Measurements from ENCODE around the gene PLXNA1. TPM values are rescaled to one million over a fixed set of nuclear protein-coding genes. Genes with fewer than 3 reads are reported as not detected.

The PLXNA1 gene
- total and polyA plus RNA-seq, 2 of the 8 experiments (the other 6 are each of a cell fraction or from before 2014, with no cell fraction given), result 47.5 to 54.9 TPM

DNA sequence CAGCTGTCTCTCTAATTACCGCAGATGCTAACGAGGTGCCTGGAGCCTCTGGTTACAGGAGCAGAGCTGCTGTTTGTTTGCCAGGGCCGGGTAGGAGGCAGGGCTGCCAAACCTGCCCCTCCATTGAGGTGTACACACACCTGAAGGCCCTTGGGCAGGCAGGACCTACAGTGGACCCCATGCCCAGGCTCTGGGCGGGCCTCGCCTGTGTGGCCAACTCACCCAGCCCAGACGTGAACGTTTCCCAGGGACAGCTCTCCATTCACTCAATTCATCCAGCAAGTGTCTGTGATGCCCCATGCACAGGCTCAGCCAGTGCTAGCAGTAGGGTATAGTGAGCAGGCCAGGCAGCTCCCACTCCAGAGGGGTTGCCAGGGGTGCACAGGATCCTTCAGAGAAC is 43.7 kb downstream of the PLXNA1 start:
- Histone ChIP-seq H3K4me2 (ENCODE audit: insufficient read depth in 1 of 2, low read depth in 2 of 2, low read length in 2 of 2) (no peak overlapping the region), H2BK5ac (ENCODE audit: low read depth, low read length) (no peak overlapping the region), H4K20me1 (replicated peaks in 1 of 2; ENCODE audit: control insufficient read depth in 1 of 2, insufficient read depth in 2 of 2, low read length in 2 of 2) (peaks cover 1 to 16% of the 10 kb centered on the region in 2 experiments), H3K56ac (replicated peaks; ENCODE audit: insufficient read length, low read depth, low read length) (no peak overlapping the region), H3K9ac (replicated peaks in 1 of 4; ENCODE audit: extremely low read depth in 1 of 4, low read depth in 3 of 4, low read length in 3 of 4) (no peak overlapping the region), H3K79me1 (ENCODE audit: low read depth, low read length) (no peaks in the 10 kb centered on the region), H3K79me2 (ENCODE audit: control insufficient read depth in 1 of 2, insufficient read depth in 2 of 2, low read length in 2 of 2) (no peaks in the 10 kb centered on the region), H3K27me3 (replicated peaks in 1 of 4; ENCODE audit: control insufficient read depth in 3 of 4, extremely low read depth in 1 of 4, insufficient read depth in 3 of 4, low read length in 3 of 4) (no peaks in the 10 kb centered on the region), H3K14ac (ENCODE audit: insufficient read length) (no peak overlapping the region), H3K4ac (replicated peaks; ENCODE audit: insufficient read length, low read depth, low read length) (no peak overlapping the region), H3K23ac (ENCODE audit: insufficient read length) (no peak overlapping the region), H3K9me3 (ENCODE audit: insufficient read depth in 2 of 2, low read depth in 1 of 2, low read length in 1 of 2) (no peaks in the 10 kb centered on the region), H2BK120ac (replicated peaks; ENCODE audit: low read depth, low read length) (no peak overlapping the region), H2AK5ac (ENCODE audit: low read depth, low read length) (no peak overlapping the region), H4K8ac (ENCODE audit: extremely low read depth, insufficient read depth, low read length) (no peak overlapping the region), H3K23me2 (ENCODE audit: low read depth, low read length) (no peaks in the 10 kb centered on the region), H3K27ac (ENCODE audit: low read depth, low read length) (no peak overlapping the region), H3K36me3 (ENCODE audit: control insufficient read depth in 2 of 4, insufficient read depth in 4 of 4, low read length in 3 of 4) (peaks cover 6 to 38% (median 24%) of the 10 kb centered on the region in 4 experiments), H2BK15ac (ENCODE audit: low read length) (no peak overlapping the region), H2BK20ac (ENCODE audit: low read length) (no peak overlapping the region), H2AFZ (ENCODE audit: low read length) (no peak overlapping the region), H4K91ac (replicated peaks; ENCODE audit: insufficient read length, low read length) (no peak overlapping the region), H2BK12ac (ENCODE audit: low read depth, low read length) (no peak overlapping the region), H4K5ac (ENCODE audit: insufficient read length, low read depth, low read length) (no peak overlapping the region), H3K18ac (ENCODE audit: extremely low read depth, low read length) (no peak overlapping the region), H3K4me3 (ENCODE audit: extremely low read depth in 1 of 4, insufficient read depth in 2 of 4, low read depth in 3 of 4, low read length in 4 of 4) (no peak overlapping the region), H3K4me1 (replicated peaks in 1 of 4; ENCODE audit: control insufficient read depth in 3 of 4, insufficient read depth in 4 of 4, low read length in 3 of 4) (no peaks in the 10 kb centered on the region)
- DNase-seq (ENCODE audit: low read depth in 1 of 2, low spot score in 2 of 2) (no peak), FAIRE-seq (no peak)
- ChIA-PET POLR2A (ENCODE audit: partially characterized antibody) (interaction anchor here (0.8 to 1.1 kb wide), 2 partner anchors 16 to 17 kb away, joined by 3 read pairs; no protein-coding TSS in a partner anchor), CTCF (ENCODE audit: partially characterized antibody) (interaction anchor here (1.0 to 1.1 kb wide), 2 partner anchors 17 to 430 kb away, joined by 3 read pairs; no protein-coding TSS in a partner anchor)
- TF ChIP-seq MAFK (IDR thresholded peaks at IDR 0.05; ENCODE audit: low read depth, low read length), result no peak
- no peak for TF ChIP-seq CREB1 (IDR thresholded peaks at IDR 0.05)
- TF ChIP-seq CEBPB (IDR thresholded peaks at IDR 0.05; ENCODE audit: low read depth, low read length), result no peak
- no peak for TF ChIP-seq TBP (IDR thresholded peaks at IDR 0.05; ENCODE audit: low read depth, low read length)
- TF ChIP-seq TAF7 (optimal IDR thresholded peaks at IDR 0.05; ENCODE audit: borderline replicate concordance, low read depth, low read length), result no peak
- no peak for TF ChIP-seq ATF3 (IDR thresholded peaks at IDR 0.05; ENCODE audit: insufficient read depth, low read depth, low read length)
- no peak for TF ChIP-seq RBBP5 (IDR thresholded peaks at IDR 0.05; ENCODE audit: borderline replicate concordance, low read depth, low read length)
- no peak for TF ChIP-seq SIX5 (IDR thresholded peaks at IDR 0.05; ENCODE audit: low read depth, low read length)
- no peak for TF ChIP-seq ASH2L (IDR thresholded peaks at IDR 0.05; ENCODE audit: low read length)
- no peak for TF ChIP-seq NANOG (IDR thresholded peaks at IDR 0.05; ENCODE audit: insufficient read depth, low read depth, low read length, poor library complexity, severe bottlenecking)
- TF ChIP-seq CTBP2 (IDR thresholded peaks at IDR 0.05; ENCODE audit: borderline replicate concordance, insufficient read depth, insufficient read length, low read length), result no peak
- TF ChIP-seq MAX (IDR thresholded peaks at IDR 0.05), result no peak
- WGBS, 2 experiments (ENCODE audit: extremely low coverage in 1 of 2, insufficient coverage in 1 of 2, insufficient read length in 1 of 2, insufficient replicate concordance in 2 of 2, low coverage in 1 of 2, low lambda C conversion rate in 2 of 2, missing lambda C conversion rate in 1 of 2), result 94% methylated on average over 7 of the region's 7 CpGs; no CpG with 5 or more reads in 1 of the 2 experiments

All from H1 (cell line).